Natural killer cell (primary cell): Measurements from ENCODE around the gene DIAPH2. TPM values are rescaled to one million over a fixed set of nuclear protein-coding genes. Genes with fewer than 3 reads are reported as not detected.

Experiments
- ATAC-seq, 3 donors: fragments of 150-1000 bp in 2 of 3; fragments of 200-7000 bp in 1 of 3; cut with Tn5 transposase; 1 replicate in 1 of 3; 2 replicates in 2 of 3; pipeline ENCODE4 v1.10.0; 2021; ENCODE audit warnings: mild to moderate bottlenecking in 2 of 3, moderate library complexity in 2 of 3
- DNase-seq, 2 donors: peaks; one replicate each; pipeline versions ENCODE4 v3.0.0 to v3.0.0-alpha.2; 2013 to 2021; ENCODE audit warnings: mixed read lengths in 1 of 2
- H3K27ac ChIP-seq: one replicate; pipeline ENCODE4 v1.5.1; 2013; ENCODE audit warnings: mild to moderate bottlenecking, low read length
- H3K27me3 ChIP-seq: one replicate; pipeline ENCODE4 v1.6.1; 2013; ENCODE audit warnings: low read length; ENCODE audit not compliant: control insufficient read depth, insufficient read depth
- H3K36me3 ChIP-seq: one replicate; pipeline ENCODE4 v1.6.1; 2013; ENCODE audit warnings: low read length; ENCODE audit not compliant: control insufficient read depth, insufficient read depth
- H3K4me1 ChIP-seq: one replicate; pipeline ENCODE4 v1.6.1; 2013; ENCODE audit warnings: low read length; ENCODE audit not compliant: control insufficient read depth, insufficient read depth
- H3K4me3 ChIP-seq: one replicate; pipeline ENCODE4 v1.5.1; 2013; ENCODE audit warnings: low read length
- H3K9me3 ChIP-seq: one replicate; pipeline ENCODE4 v1.6.1; 2013; ENCODE audit warnings: low read length; ENCODE audit not compliant: control insufficient read depth, insufficient read depth
- H3K27ac Mint-ChIP-seq, 2 donors: one replicate each; pipeline ENCODE4 v1.8.0; 2022; ENCODE audit warnings: mild to moderate bottlenecking in 2 of 2, mixed read lengths in 2 of 2, moderate library complexity in 1 of 2
- H3K27me3 Mint-ChIP-seq, 2 donors: one replicate each; pipeline ENCODE4 v1.8.0; 2022; ENCODE audit warnings: low read depth in 2 of 2, mixed read lengths in 2 of 2
- H3K36me3 Mint-ChIP-seq: one replicate; pipeline ENCODE4 v1.8.0; 2022; ENCODE audit warnings: mixed read lengths
- H3K4me1 Mint-ChIP-seq, 2 donors: one replicate each; pipeline ENCODE4 v1.8.0; 2022; ENCODE audit warnings: mixed read lengths in 2 of 2
- H3K4me3 Mint-ChIP-seq: one replicate; pipeline ENCODE4 v1.8.0; 2022; ENCODE audit warnings: mild to moderate bottlenecking, moderate library complexity, mixed read lengths
- H3K9me3 Mint-ChIP-seq, 2 donors: one replicate each; pipeline ENCODE4 v1.8.0; 2022; ENCODE audit warnings: mixed read lengths in 2 of 2
- WGBS: methylation state at CpG from one replicate; pipeline ENCODE4 v1.1.7; 2013; ENCODE audit warnings: missing lambda C conversion rate; ENCODE audit not compliant: insufficient coverage; 5-methylcytosine and 5-hydroxymethylcytosine counted together
- intact Hi-C: fragments of 100-400 bp; cut with micrococcal nuclease; formaldehyde crosslinking; loops from one replicate; pipeline ENCODE4 v1.14.2; 2022
- total RNA-seq, 4 donors: library from RNA; stranded (reverse); fragments of 120-200 nt in 1 of 4; gene quantifications; one replicate each; pipeline versions ENCODE4 v1.2.3 to v1.2.4, GENCODE V29; 2013 to 2022
- TF ChIP-seq, protein P1 (sequence below): fragments of 200-600 bp; IDR thresholded peaks from one replicate; pipeline ENCODE4 v1.8.0; 2022; ENCODE audit warnings: antibody characterized with exemption

Gene DIAPH2
- total RNA-seq, 3 donors from 2014 or later (not counting 1 experiment from before 2014, with no cell fraction given): 17.0 to 18.2 (median 17.0) TPM

GRCh38 chrX:97267396-97268181 is 582.9 kb downstream of the DIAPH2 start:
- no peak overlapping the region for H3K27ac Mint-ChIP-seq
- no peak overlapping the region for H3K4me3 ChIP-seq
- TF ChIP-seq, protein P1, sequence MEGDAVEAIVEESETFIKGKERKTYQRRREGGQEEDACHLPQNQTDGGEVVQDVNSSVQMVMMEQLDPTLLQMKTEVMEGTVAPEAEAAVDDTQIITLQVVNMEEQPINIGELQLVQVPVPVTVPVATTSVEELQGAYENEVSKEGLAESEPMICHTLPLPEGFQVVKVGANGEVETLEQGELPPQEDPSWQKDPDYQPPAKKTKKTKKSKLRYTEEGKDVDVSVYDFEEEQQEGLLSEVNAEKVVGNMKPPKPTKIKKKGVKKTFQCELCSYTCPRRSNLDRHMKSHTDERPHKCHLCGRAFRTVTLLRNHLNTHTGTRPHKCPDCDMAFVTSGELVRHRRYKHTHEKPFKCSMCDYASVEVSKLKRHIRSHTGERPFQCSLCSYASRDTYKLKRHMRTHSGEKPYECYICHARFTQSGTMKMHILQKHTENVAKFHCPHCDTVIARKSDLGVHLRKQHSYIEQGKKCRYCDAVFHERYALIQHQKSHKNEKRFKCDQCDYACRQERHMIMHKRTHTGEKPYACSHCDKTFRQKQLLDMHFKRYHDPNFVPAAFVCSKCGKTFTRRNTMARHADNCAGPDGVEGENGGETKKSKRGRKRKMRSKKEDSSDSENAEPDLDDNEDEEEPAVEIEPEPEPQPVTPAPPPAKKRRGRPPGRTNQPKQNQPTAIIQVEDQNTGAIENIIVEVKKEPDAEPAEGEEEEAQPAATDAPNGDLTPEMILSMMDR: no peak
- H3K36me3 Mint-ChIP-seq: no peaks in the 10 kb centered on the region
- no peaks in the 10 kb centered on the region for H3K9me3 ChIP-seq
- no peak for DNase-seq
- no peaks in the 10 kb centered on the region for H3K9me3 Mint-ChIP-seq
- intact Hi-C loops: no loop called here
- no peak overlapping the region for H3K27ac ChIP-seq
- H3K4me1 Mint-ChIP-seq: no peaks in the 10 kb centered on the region
- WGBS: 79% methylated on average over 2 of the region's 4 CpGs
- H3K4me3 Mint-ChIP-seq: no peak overlapping the region
- H3K27me3 Mint-ChIP-seq: no peaks in the 10 kb centered on the region
- H3K4me1 ChIP-seq: no peaks in the 10 kb centered on the region
- no peak for ATAC-seq
- no peaks in the 10 kb centered on the region for H3K27me3 ChIP-seq
- H3K36me3 ChIP-seq: no peaks in the 10 kb centered on the region

GRCh38 chrX:97268182-97268680 is 583.6 kb downstream of the DIAPH2 start:
- Mint-ChIP-seq H3K36me3 (no peaks in the 10 kb centered on the region), H3K27ac (no peak overlapping the region), H3K9me3 (no peaks in the 10 kb centered on the region), H3K27me3 (no peaks in the 10 kb centered on the region), H3K4me1 (no peaks in the 10 kb centered on the region), H3K4me3 (no peak overlapping the region)
- H3K4me3 ChIP-seq: no peak overlapping the region
- TF ChIP-seq, protein P1: no peak
- intact Hi-C loops: no loop called here
- no CpG with 5 or more reads among the region's 2 CpGs for WGBS
- no peak for DNase-seq
- H3K27me3 ChIP-seq: no peaks in the 10 kb centered on the region
- H3K9me3 ChIP-seq: no peaks in the 10 kb centered on the region
- H3K27ac ChIP-seq: no peak overlapping the region
- no peak for ATAC-seq
- H3K36me3 ChIP-seq: no peaks in the 10 kb centered on the region
- no peaks in the 10 kb centered on the region for H3K4me1 ChIP-seq

DNA sequence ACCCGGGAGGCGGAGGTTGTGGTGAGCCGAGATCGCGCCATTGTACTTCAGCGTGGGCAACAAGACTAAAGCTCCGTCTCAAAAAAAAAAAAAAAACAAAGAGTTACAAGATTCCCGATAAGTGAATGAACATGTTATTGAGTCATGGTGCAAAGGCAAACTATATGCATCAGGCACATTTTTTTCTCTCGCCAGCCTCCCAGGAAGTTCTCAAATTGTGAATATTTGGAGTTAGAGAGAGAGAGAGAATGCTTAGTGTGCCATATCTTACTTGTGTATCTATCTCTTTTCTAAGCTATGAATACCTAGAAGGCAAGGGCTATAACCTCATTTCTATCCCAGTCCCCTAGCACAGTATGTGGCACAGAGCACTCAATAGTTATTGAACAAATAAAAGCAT is 599.9 kb downstream of the DIAPH2 start:
- Mint-ChIP-seq H3K27me3 (no peaks in the 10 kb centered on the region), H3K27ac (no peak overlapping the region), H3K4me3 (no peak overlapping the region), H3K9me3 (no peaks in the 10 kb centered on the region), H3K4me1 (no peaks in the 10 kb centered on the region), H3K36me3 (no peaks in the 10 kb centered on the region)
- Histone ChIP-seq H3K27ac (no peak overlapping the region), H3K9me3 (no peaks in the 10 kb centered on the region), H3K4me1 (no peaks in the 10 kb centered on the region), H3K4me3 (no peak overlapping the region), H3K27me3 (no peaks in the 10 kb centered on the region), H3K36me3 (no peaks in the 10 kb centered on the region)
- intact Hi-C loops: no loop called here
- DNase-seq: no peak
- ATAC-seq: no peak
- TF ChIP-seq, protein P1: no peak
- WGBS: 99% methylated on average over 8 of the region's 9 CpGs
